ENCODE results near the gene FAM43A. TPM values are rescaled to one million over a fixed set of nuclear protein-coding genes. Genes with fewer than 3 reads are reported as not detected.

The FAM43A gene
- total RNA-seq, 1 donor from 2014 or later, result 1.7 TPM

- H3K36me3 ChIP-seq (ENCODE audit: control insufficient read depth, insufficient read depth, low read length), result no peaks in the 10 kb centered on the region
- DNase-seq (ENCODE audit: low read depth), result no peak
- H3K4me3 ChIP-seq (ENCODE audit: low read depth, low read length), result no peak overlapping the region
- no peak for TF ChIP-seq CTCF (IDR thresholded peaks at IDR 0.05; ENCODE audit: insufficient read depth, low read length, poor library complexity, severe bottlenecking)
- H3K27me3 ChIP-seq (ENCODE audit: control insufficient read depth, insufficient read depth, low read length), result no peaks in the 10 kb centered on the region
These were observed 34.4 kb downstream of the FAM43A start for GRCh38 chr3:194720048-194720447.

GRCh38 chr3:194723846-194724618 is 38.3 kb downstream of the FAM43A start:
- TF ChIP-seq CTCF (IDR thresholded peaks at IDR 0.05; ENCODE audit: insufficient read depth, low read length, poor library complexity, severe bottlenecking), result no peak
- no peaks in the 10 kb centered on the region for H3K27me3 ChIP-seq (ENCODE audit: control insufficient read depth, insufficient read depth, low read length)
- no peaks in the 10 kb centered on the region for H3K36me3 ChIP-seq (ENCODE audit: control insufficient read depth, insufficient read depth, low read length)
- no peak for DNase-seq (ENCODE audit: low read depth)
- H3K4me3 ChIP-seq (ENCODE audit: low read depth, low read length), result no peak overlapping the region

- Histone ChIP-seq H3K36me3 (ENCODE audit: control insufficient read depth, insufficient read depth, low read length) (no peaks in the 10 kb centered on the region), H3K4me3 (ENCODE audit: low read depth, low read length) (no peak overlapping the region), H3K27me3 (ENCODE audit: control insufficient read depth, insufficient read depth, low read length) (no peaks in the 10 kb centered on the region)
- no peak for DNase-seq (ENCODE audit: low read depth)
- TF ChIP-seq CTCF (IDR thresholded peaks at IDR 0.05; ENCODE audit: insufficient read depth, low read length, poor library complexity, severe bottlenecking), result no peak
These were observed 39.7 kb downstream of the FAM43A start for GRCh38 chr3:194725346-194725745.

GRCh38 chr3:194727435-194728128 is 41.9 kb downstream of the FAM43A start:
- TF ChIP-seq CTCF (IDR thresholded peaks at IDR 0.05; ENCODE audit: insufficient read depth, low read length, poor library complexity, severe bottlenecking), result no peak
- DNase-seq (ENCODE audit: low read depth), result no peak
- Histone ChIP-seq H3K27me3 (ENCODE audit: control insufficient read depth, insufficient read depth, low read length) (no peaks in the 10 kb centered on the region), H3K36me3 (ENCODE audit: control insufficient read depth, insufficient read depth, low read length) (no peaks in the 10 kb centered on the region), H3K4me3 (ENCODE audit: low read depth, low read length) (no peak overlapping the region)

GRCh38 chr3:194728986-194729385 is 43.3 kb downstream of the FAM43A start:
- H3K27me3 ChIP-seq (ENCODE audit: control insufficient read depth, insufficient read depth, low read length), result no peaks in the 10 kb centered on the region
- DNase-seq (ENCODE audit: low read depth), result no peak
- TF ChIP-seq CTCF (IDR thresholded peaks at IDR 0.05; ENCODE audit: insufficient read depth, low read length, poor library complexity, severe bottlenecking), result no peak
- H3K4me3 ChIP-seq (ENCODE audit: low read depth, low read length), result no peak overlapping the region
- no peaks in the 10 kb centered on the region for H3K36me3 ChIP-seq (ENCODE audit: control insufficient read depth, insufficient read depth, low read length)
